ENCODE results near the gene COL15A1.

The COL15A1 gene

DNA sequence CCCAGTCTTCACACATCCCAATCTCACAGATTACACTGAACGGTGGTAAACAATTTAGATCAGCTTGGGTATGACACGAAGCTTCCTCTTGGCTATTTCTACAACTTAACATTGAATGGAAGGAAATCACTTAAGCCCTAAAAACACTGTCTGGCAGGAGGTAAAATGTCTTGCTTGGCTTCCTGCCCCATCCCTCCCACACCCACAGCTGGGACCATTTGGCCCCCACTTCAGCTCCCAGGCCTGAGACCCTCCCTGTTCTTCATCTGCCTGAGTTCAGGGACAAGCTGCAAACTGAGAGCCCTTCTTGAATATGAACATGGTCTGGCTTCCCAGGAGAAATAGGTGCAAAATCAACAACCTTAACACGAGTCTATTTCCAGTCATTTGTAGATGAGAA, 3.4 kb upstream of the COL15A1 start:
- TF ChIP-seq, protein P1, sequence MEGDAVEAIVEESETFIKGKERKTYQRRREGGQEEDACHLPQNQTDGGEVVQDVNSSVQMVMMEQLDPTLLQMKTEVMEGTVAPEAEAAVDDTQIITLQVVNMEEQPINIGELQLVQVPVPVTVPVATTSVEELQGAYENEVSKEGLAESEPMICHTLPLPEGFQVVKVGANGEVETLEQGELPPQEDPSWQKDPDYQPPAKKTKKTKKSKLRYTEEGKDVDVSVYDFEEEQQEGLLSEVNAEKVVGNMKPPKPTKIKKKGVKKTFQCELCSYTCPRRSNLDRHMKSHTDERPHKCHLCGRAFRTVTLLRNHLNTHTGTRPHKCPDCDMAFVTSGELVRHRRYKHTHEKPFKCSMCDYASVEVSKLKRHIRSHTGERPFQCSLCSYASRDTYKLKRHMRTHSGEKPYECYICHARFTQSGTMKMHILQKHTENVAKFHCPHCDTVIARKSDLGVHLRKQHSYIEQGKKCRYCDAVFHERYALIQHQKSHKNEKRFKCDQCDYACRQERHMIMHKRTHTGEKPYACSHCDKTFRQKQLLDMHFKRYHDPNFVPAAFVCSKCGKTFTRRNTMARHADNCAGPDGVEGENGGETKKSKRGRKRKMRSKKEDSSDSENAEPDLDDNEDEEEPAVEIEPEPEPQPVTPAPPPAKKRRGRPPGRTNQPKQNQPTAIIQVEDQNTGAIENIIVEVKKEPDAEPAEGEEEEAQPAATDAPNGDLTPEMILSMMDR (IDR thresholded peaks at IDR 0.05; ENCODE audit: borderline replicate concordance, control extremely low read depth, extremely low read depth, insufficient read depth, missing control alignments): no peak
- DNase-seq (ENCODE audit: low spot score): no peak
- in situ Hi-C loops (cut with MboI; ENCODE audit: low sequenced_read_pairs, unreplicated experiment): no loop called here

DNA sequence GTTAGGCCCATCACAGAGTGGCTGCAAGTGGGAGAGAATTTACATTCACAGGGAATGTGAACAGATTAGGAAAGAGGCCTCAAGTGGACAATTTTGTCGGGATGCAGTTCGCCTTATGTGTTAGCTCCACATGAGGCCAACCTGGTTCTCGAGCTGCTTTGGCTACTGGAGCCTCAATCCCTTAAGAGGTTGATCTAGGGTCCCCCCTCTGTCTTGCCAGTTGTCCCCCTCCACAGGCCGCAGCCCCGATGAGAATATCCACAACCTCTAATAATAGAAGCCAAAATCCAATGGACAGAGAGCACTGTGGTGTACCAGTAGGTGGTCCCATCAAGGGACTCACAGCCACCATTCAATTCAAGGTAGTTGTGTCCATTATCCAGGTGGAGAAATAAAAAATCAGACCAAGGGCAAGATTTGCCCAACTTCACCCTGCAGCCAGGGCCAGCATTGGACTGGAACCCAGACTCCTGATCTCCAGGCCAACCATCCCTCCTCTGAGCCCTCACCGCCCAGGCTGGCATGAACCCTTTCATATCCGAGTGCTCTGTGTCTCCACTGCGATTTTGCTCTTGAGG, 1.7 kb upstream of the COL15A1 start:
- in situ Hi-C loops (cut with MboI; ENCODE audit: low sequenced_read_pairs, unreplicated experiment): no loop called here
- TF ChIP-seq, protein P1 (IDR thresholded peaks at IDR 0.05; ENCODE audit: borderline replicate concordance, control extremely low read depth, extremely low read depth, insufficient read depth, missing control alignments): no peak
- DNase-seq (ENCODE audit: low spot score): no peak

DNA sequence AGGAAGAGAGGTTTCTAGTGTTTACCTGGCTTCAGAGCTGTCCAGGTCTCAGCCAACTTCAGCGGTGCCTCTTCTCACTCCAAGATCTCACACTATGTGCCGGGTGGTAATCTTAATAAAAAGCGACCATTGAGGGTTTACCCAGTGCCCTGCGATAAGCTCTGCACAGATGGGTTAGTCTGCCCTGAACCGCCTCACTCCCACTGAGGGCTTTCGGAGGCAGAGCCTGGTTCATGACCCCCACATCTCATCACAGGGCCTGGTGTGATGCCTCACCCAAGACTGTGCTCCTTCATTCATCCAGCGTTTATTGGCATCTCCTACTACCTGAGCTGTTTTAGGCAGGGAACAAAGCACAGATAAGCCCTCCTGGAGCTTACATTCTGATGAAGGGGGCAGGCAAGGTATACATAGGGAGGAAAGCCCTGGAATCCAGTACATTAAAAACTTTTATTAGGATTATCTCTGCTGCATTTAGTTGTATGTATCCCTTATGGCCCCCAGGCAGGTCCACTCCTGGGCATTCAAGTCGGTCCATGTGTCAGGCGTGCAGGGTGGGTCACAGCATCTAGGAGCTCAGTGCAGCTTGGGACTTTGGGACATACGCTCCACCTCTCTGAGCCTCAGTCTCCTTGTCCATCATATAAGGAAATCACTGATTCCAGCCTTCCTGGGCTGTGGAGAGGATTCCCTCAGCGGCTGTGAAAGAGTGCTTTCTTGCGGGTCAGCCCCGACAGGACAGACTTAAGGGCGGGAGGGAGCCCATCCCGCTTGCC, 613 bp upstream of the COL15A1 start:
- in situ Hi-C loops (cut with MboI; ENCODE audit: low sequenced_read_pairs, unreplicated experiment): no loop called here
- DNase-seq (ENCODE audit: low spot score): no peak
- TF ChIP-seq, protein P1 (IDR thresholded peaks at IDR 0.05; ENCODE audit: borderline replicate concordance, control extremely low read depth, extremely low read depth, insufficient read depth, missing control alignments): no peak

DNA sequence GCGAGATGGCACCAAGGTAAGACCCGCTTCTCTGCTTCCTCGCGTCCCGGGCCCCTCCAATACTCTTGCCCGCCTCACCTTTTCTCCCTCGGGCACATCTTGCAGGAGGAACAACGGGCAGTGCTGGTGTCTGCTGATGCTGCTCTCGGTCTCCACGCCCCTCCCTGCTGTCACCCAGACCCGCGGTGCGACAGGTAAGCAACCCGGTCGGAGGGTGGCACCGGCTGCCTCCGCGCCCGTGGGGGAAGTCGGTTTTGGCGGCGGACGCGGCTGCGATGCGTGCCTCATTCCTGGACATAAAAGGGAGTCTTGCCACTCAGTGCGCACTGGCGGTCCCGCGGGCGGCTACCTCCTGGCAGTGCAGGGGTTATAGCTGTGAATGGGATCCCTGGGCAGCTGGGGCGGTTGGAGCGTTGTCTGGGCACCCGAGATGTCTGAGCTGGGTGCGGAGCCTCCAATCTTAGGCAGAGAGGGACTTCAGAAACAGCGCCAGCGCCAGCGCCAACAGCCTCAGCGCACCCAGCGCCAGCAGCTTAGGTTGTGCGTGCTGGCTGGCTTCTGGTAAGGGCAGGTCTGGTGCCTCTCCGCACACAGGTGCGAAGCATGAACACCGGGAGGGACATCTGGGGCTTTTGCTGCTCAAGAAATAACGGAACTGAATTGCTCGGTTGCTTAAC, 488 bp downstream of the COL15A1 start:
- no peak for DNase-seq (ENCODE audit: low spot score)
- in situ Hi-C loops (cut with MboI; ENCODE audit: low sequenced_read_pairs, unreplicated experiment): no loop called here
- TF ChIP-seq, protein P1 (IDR thresholded peaks at IDR 0.05; ENCODE audit: borderline replicate concordance, control extremely low read depth, extremely low read depth, insufficient read depth, missing control alignments): no peak

DNA sequence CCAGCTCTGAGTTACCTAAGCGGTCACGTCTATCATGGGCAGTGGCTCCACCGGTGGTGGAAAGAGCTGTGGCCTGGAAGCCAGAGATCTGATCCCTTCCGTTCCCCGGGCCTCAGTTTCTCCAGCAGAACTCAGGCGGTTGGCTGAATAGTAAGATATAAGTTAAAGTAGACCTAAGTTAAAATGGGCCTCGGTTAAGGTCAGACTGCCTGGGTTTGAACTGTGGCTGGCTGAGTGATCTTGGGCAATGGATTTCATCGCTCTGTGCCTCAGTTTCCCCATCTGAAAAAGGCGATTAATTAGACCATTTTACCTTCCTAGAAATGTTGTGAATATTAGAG, 997 bp downstream of the COL15A1 start:
- in situ Hi-C loops (cut with MboI; ENCODE audit: low sequenced_read_pairs, unreplicated experiment): no loop called here
- no peak for DNase-seq (ENCODE audit: low spot score)
- TF ChIP-seq, protein P1 (IDR thresholded peaks at IDR 0.05; ENCODE audit: borderline replicate concordance, control extremely low read depth, extremely low read depth, insufficient read depth, missing control alignments): no peak

DNA sequence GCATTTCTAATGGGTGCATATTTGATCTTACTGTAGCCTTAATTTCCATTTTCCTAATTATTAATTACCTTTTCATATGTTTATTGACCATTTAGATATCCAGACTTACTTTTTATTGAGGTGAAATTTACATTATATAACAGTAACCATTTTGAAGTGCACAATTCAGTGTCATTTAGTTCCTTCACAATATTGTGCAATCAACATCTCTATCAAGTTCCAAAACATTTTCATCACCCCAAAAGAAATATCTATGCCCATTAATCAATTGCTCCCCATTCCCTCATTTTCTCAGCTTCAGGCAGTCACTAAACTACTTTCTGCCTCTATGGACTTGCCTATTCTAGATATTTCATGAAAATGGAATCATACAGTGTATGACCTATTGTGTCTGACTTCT, 5.9 kb downstream of the COL15A1 start:
- DNase-seq (ENCODE audit: low spot score): no peak
- TF ChIP-seq, protein P1 (IDR thresholded peaks at IDR 0.05; ENCODE audit: borderline replicate concordance, control extremely low read depth, extremely low read depth, insufficient read depth, missing control alignments): no peak
- in situ Hi-C loops (cut with MboI; ENCODE audit: low sequenced_read_pairs, unreplicated experiment): no loop called here

Measured in GM13976 (cell line).